H1 (cell line): Measurements from ENCODE around the gene TRHDE. TPM values are rescaled to one million over a fixed set of nuclear protein-coding genes. Genes with fewer than 3 reads are reported as not detected.

Experiments
- CTCF ChIA-PET: fragments of 300-600 bp; sonication (Branson Sonifier 250); formaldehyde crosslinking; loops from one replicate; lab custom pipeline; 2021; ENCODE audit not compliant: partially characterized antibody; lab: Charles Lee
- POLR2A ChIA-PET: fragments of 300-600 bp; sonication (Branson Sonifier 250); formaldehyde crosslinking; loops from one replicate; lab custom pipeline; 2021; ENCODE audit warnings: inconsistent platforms; ENCODE audit not compliant: partially characterized antibody; lab: Charles Lee
- DNase-seq, 2 experiments: peaks; one replicate each; pipeline versions ENCODE4 v3.0.0 to v3.0.0-alpha.2; 2010 to 2022; ENCODE audit warnings: low spot score in 2 of 2, low read depth in 1 of 2, mixed read lengths in 1 of 2
- FAIRE-seq: peaks from 2 replicates; lab custom pipeline; 2011; peaks lifted over from hg19 to GRCh38; lab: Jason Lieb, UNC
- H2AFZ ChIP-seq: 2 replicates; pipeline ENCODE4 v1.8.1; 2012; ENCODE audit warnings: low read length, inconsistent platforms
- H2AK5ac ChIP-seq: 2 replicates; pipeline ENCODE4 v1.6.1; 2013; ENCODE audit warnings: low read depth, low read length
- H2BK120ac ChIP-seq: replicated peaks from 2 replicates; pipeline ENCODE3; 2013; ENCODE audit warnings: low read depth, low read length, inconsistent platforms
- H2BK12ac ChIP-seq: 2 replicates; pipeline ENCODE4 v1.6.1; 2013; ENCODE audit warnings: low read depth, low read length
- H2BK15ac ChIP-seq: 2 replicates; pipeline ENCODE4 v1.6.1; 2013; ENCODE audit warnings: low read length
- H2BK20ac ChIP-seq: 2 replicates; pipeline ENCODE4 v1.6.1; 2013; ENCODE audit warnings: low read length
- H2BK5ac ChIP-seq: 2 replicates; pipeline ENCODE4 v1.6.1; 2013; ENCODE audit warnings: low read depth, low read length
- H3K14ac ChIP-seq: 2 replicates; pipeline ENCODE4 v1.6.1; 2013; ENCODE audit warnings: inconsistent platforms; ENCODE audit not compliant: insufficient read length
- H3K18ac ChIP-seq: 2 replicates; pipeline ENCODE4 v1.6.1; 2013; ENCODE audit warnings: low read length; ENCODE audit errors: extremely low read depth
- H3K23ac ChIP-seq: 2 replicates; pipeline ENCODE4 v1.6.1; 2013; ENCODE audit warnings: inconsistent platforms; ENCODE audit not compliant: insufficient read length
- H3K23me2 ChIP-seq: 2 replicates; pipeline ENCODE4 v1.6.1; 2013; ENCODE audit warnings: low read depth, low read length
- H3K27ac ChIP-seq: 2 replicates; pipeline ENCODE4 v1.6.1; 2011; ENCODE audit warnings: low read depth, low read length, inconsistent platforms
- H3K27me3 ChIP-seq, 4 experiments: replicated peaks in 1 of 4; 1 replicate in 1 of 4; 2 replicates in 3 of 4; pipeline versions ENCODE4 v1.6.1 to v1.8.1; 2011 to 2013; ENCODE audit warnings: low read length in 3 of 4, mild to moderate bottlenecking in 3 of 4, inconsistent platforms in 2 of 4, mixed read lengths in 2 of 4, moderate library complexity in 1 of 4; ENCODE audit not compliant: control insufficient read depth in 3 of 4, insufficient read depth in 3 of 4; ENCODE audit errors: extremely low read depth in 1 of 4
- H3K36me3 ChIP-seq, 4 experiments: 2 replicates each; pipeline versions ENCODE4 v1.6.1 to v1.8.1; 2011 to 2013; ENCODE audit warnings: mild to moderate bottlenecking in 4 of 4, low read length in 3 of 4, moderate library complexity in 2 of 4, control low read depth in 1 of 4, inconsistent platforms in 1 of 4; ENCODE audit not compliant: insufficient read depth in 4 of 4, control insufficient read depth in 2 of 4
- H3K4ac ChIP-seq: replicated peaks from 2 replicates; pipeline ENCODE3; 2013; ENCODE audit warnings: low read length, low read depth, mixed read lengths, inconsistent platforms; ENCODE audit not compliant: insufficient read length
- H3K4me1 ChIP-seq, 4 experiments: replicated peaks in 1 of 4; 1 replicate in 1 of 4; 2 replicates in 3 of 4; pipeline versions ENCODE4 v1.6.1 to v1.8.1; 2011 to 2013; ENCODE audit warnings: low read length in 3 of 4, inconsistent platforms in 2 of 4, mixed read lengths in 1 of 4; ENCODE audit not compliant: insufficient read depth in 4 of 4, control insufficient read depth in 3 of 4
- H3K4me2 ChIP-seq, 2 experiments: 2 replicates each; pipeline versions ENCODE4 v1.6.1 to v1.8.1; 2011 to 2013; ENCODE audit warnings: low read depth in 2 of 2, low read length in 2 of 2, control low read depth in 1 of 2, inconsistent platforms in 1 of 2, mild to moderate bottlenecking in 1 of 2; ENCODE audit not compliant: insufficient read depth in 1 of 2
- H3K4me3 ChIP-seq, 4 experiments: fragments of 200-600, 300-600 bp in 1 of 4; sonication (generic), shearing (Covaris generic), sonication (Bioruptor Twin) in 1 of 4; 2 replicates each; pipeline versions ENCODE4 v1.5.1 to v1.8.1; 2011 to 2016; ENCODE audit warnings: low read length in 4 of 4, low read depth in 3 of 4, control low read depth in 2 of 4, inconsistent platforms in 2 of 4, mild to moderate bottlenecking in 2 of 4, mixed read lengths in 1 of 4, moderate library complexity in 1 of 4; ENCODE audit not compliant: insufficient read depth in 2 of 4; ENCODE audit errors: extremely low read depth in 1 of 4
- H3K56ac ChIP-seq: replicated peaks from 2 replicates; pipeline ENCODE3; 2013; ENCODE audit warnings: low read depth, mild to moderate bottlenecking, mixed read lengths, low read length, inconsistent platforms; ENCODE audit not compliant: insufficient read length
- H3K79me1 ChIP-seq: 2 replicates; pipeline ENCODE4 v1.6.1; 2013; ENCODE audit warnings: low read depth, low read length, control low read depth
- H3K79me2 ChIP-seq, 2 experiments: 2 replicates each; pipeline versions ENCODE4 v1.6.1 to v1.8.1; 2012 to 2013; ENCODE audit warnings: low read length in 2 of 2, mild to moderate bottlenecking in 2 of 2, inconsistent platforms in 1 of 2; ENCODE audit not compliant: insufficient read depth in 2 of 2, control insufficient read depth in 1 of 2
- H3K9ac ChIP-seq, 4 experiments: replicated peaks in 1 of 4; 1 replicate in 1 of 4; 2 replicates in 3 of 4; pipeline versions ENCODE4 v1.6.1 to v1.8.1; 2011 to 2013; ENCODE audit warnings: low read depth in 3 of 4, low read length in 3 of 4, control low read depth in 2 of 4, mild to moderate bottlenecking in 2 of 4, moderate library complexity in 2 of 4, inconsistent platforms in 1 of 4; ENCODE audit errors: extremely low read depth in 1 of 4
- H3K9me3 ChIP-seq, 2 experiments: 2 replicates each; pipeline versions ENCODE4 v1.6.1 to v1.8.1; 2012 to 2013; ENCODE audit warnings: mild to moderate bottlenecking in 2 of 2, moderate library complexity in 2 of 2, control low read depth in 1 of 2, inconsistent platforms in 1 of 2, low read depth in 1 of 2, low read length in 1 of 2, mixed read lengths in 1 of 2; ENCODE audit not compliant: insufficient read depth in 2 of 2
- H4K20me1 ChIP-seq, 2 experiments: replicated peaks in 1 of 2; 2 replicates each; pipeline versions ENCODE3 to v1.8.1; 2011 to 2013; ENCODE audit warnings: inconsistent platforms in 2 of 2, low read length in 2 of 2, mild to moderate bottlenecking in 1 of 2; ENCODE audit not compliant: insufficient read depth in 2 of 2, control insufficient read depth in 1 of 2
- H4K5ac ChIP-seq: 2 replicates; pipeline ENCODE4 v1.6.1; 2013; ENCODE audit warnings: low read length, low read depth, mixed read lengths, inconsistent platforms; ENCODE audit not compliant: insufficient read length
- H4K8ac ChIP-seq: 2 replicates; pipeline ENCODE4 v1.8.0; 2013; ENCODE audit warnings: mild to moderate bottlenecking, moderate library complexity, low read length, inconsistent platforms; ENCODE audit not compliant: insufficient read depth; ENCODE audit errors: extremely low read depth
- H4K91ac ChIP-seq: replicated peaks from 2 replicates; pipeline ENCODE3; 2013; ENCODE audit warnings: low read length, mixed read lengths, inconsistent platforms; ENCODE audit not compliant: insufficient read length
- EZH2 ChIP-seq: fragments of 200-600 bp; sonication (generic); IDR thresholded peaks from 2 replicates; pipeline ENCODE4 v1.7.1; 2012; ENCODE audit warnings: low read depth, mild to moderate bottlenecking, moderate library complexity, low read length, inconsistent platforms; ENCODE audit not compliant: severe bottlenecking
- SIX5 ChIP-seq: IDR thresholded peaks from 2 replicates; pipeline ENCODE4 v1.6.1; 2011; ENCODE audit warnings: mild to moderate bottlenecking, low read depth, low read length
- SP4 ChIP-seq: IDR thresholded peaks from 2 replicates; pipeline ENCODE4 v1.6.1; 2012; ENCODE audit warnings: low read length, inconsistent platforms
- WGBS, 2 experiments: shearing (Covaris generic) in 1 of 2; methylation state at CpG; one replicate each; pipeline versions ENCODE4 v1.1.6 to v1.1.7; 2013 to 2015; ENCODE audit warnings: low lambda C conversion rate in 2 of 2, mixed read lengths in 2 of 2, inconsistent platforms in 1 of 2, low coverage in 1 of 2, missing lambda C conversion rate in 1 of 2; ENCODE audit not compliant: insufficient replicate concordance in 2 of 2, insufficient coverage in 1 of 2, insufficient read length in 1 of 2; ENCODE audit errors: extremely low coverage in 1 of 2, missing lambda C conversion rate in 1 of 2; 5-methylcytosine and 5-hydroxymethylcytosine counted together
- polyA plus RNA-seq, 7 experiments: library from polyadenylated mRNA; depleted of rRNA in 3 of 7; stranded (reverse) in 5 of 7; unstranded in 2 of 7; fragments of >200 nt in 5 of 7; fragments of 200-250 nt in 2 of 7; gene quantifications; 1 replicate in 5 of 7; 2 replicates in 1 of 7; 4 replicates in 1 of 7; pipeline versions ENCODE4 v1.2.1 to v1.2.3, GENCODE V29; 2011 to 2013; ENCODE audit warnings: missing spikeins in 2 of 7, mixed read lengths in 2 of 7
- total RNA-seq: library from RNA; stranded (reverse); fragmentation: NEBNext Ultra II Directional; extraction: Animal tissue kit (Norgen Biotek cat#: 25700); gene quantifications from 2 replicates; pipeline ENCODE4 v1.2.1, GENCODE V29; 2021

The TRHDE gene
- total and polyA plus RNA-seq, 2 of the 8 experiments (the other 6 are each of a cell fraction or from before 2014, with no cell fraction given): 1.3 to 5.0 TPM

- Histone ChIP-seq H3K4me2 (no peak overlapping the region; a peak in 1 of 4 replicates), H3K9me3 (no peaks in the 10 kb centered on the region)
These were observed 172.4 kb downstream of the TRHDE start for GRCh38 chr12:72444566-72444965.

More at GRCh38 chr12:72444566-72444965, 172.4 kb downstream of the TRHDE start:
- CTCF ChIA-PET: interaction anchor here (1.7 kb wide), 1 partner anchor 15 kb away, joined by 3 read pairs; no protein-coding TSS in a partner anchor
- no peaks in the 10 kb centered on the region for H3K36me3 ChIP-seq
- no peaks in the 10 kb centered on the region for H3K27me3 ChIP-seq
- no peak overlapping the region for H2BK15ac ChIP-seq
- 74% methylated on average over 2 of the region's 2 CpGs; no CpG with 5 or more reads in 1 of the 2 experiments for WGBS, 2 experiments
- no peaks in the 10 kb centered on the region for H3K79me2 ChIP-seq
- H3K79me1 ChIP-seq: no peaks in the 10 kb centered on the region
- H3K14ac ChIP-seq: no peak overlapping the region
- no peaks in the 10 kb centered on the region for H4K20me1 ChIP-seq
- no peaks in the 10 kb centered on the region for H3K23me2 ChIP-seq
- H2AK5ac ChIP-seq: no peak overlapping the region
- peak overlapping the region; percentile 95 for H2AFZ ChIP-seq
- H4K8ac ChIP-seq: no peak overlapping the region
- H4K5ac ChIP-seq: no peak overlapping the region
- no peak overlapping the region for H2BK20ac ChIP-seq
- peak overlapping the region in 1 of 4 experiments; percentile 39; a peak in 1 of 8 replicates for H3K4me3 ChIP-seq
- H2BK12ac ChIP-seq: no peak overlapping the region
- TF ChIP-seq EZH2 (no peak), SIX5 (no peak), SP4 (no peak)
- FAIRE-seq: no peak
- H3K56ac ChIP-seq: no peak overlapping the region
- POLR2A ChIA-PET: no interaction called here
- no peak overlapping the region for H3K4ac ChIP-seq
- H2BK5ac ChIP-seq: no peak overlapping the region
- no peak overlapping the region for H3K23ac ChIP-seq
- H2BK120ac ChIP-seq: no peak overlapping the region
- no peak for DNase-seq
- H4K91ac ChIP-seq: no peak overlapping the region
- no peak overlapping the region for H3K9ac ChIP-seq
- peaks cover 0 to 13% (median 4%) of the 10 kb centered on the region in 4 experiments; a peak in 4 of 7 replicates for H3K4me1 ChIP-seq
- no peak overlapping the region for H3K27ac ChIP-seq
- no peak overlapping the region for H3K18ac ChIP-seq
